Neutrophil (primary cell): ENCODE results near the gene FKBP10.
"Not testable (repeated sequence)": the region's sequence is repeated elsewhere in the genome, so short reads cannot be mapped to it uniquely, and the experiment has no call there.

Experiments
- H3K27ac ChIP-seq: fragments of 200-600 bp; sonication (generic); 2 replicates; pipeline ENCODE4 v1.5.1; 2016; ENCODE audit warnings: mild to moderate bottlenecking, moderate library complexity
- H3K27me3 ChIP-seq: fragments of 200-600 bp; sonication (generic); 2 replicates; pipeline ENCODE4 v1.6.0; 2016; ENCODE audit warnings: mild to moderate bottlenecking
- H3K36me3 ChIP-seq: fragments of 200-600 bp; sonication (generic); 2 replicates; pipeline ENCODE4 v1.5.1; 2017
- H3K4me1 ChIP-seq, 2 experiments: fragments of 200-600 bp in 1 of 2; sonication (generic) in 1 of 2; 1 replicate in 1 of 2; 2 replicates in 1 of 2; pipeline versions ENCODE4 v1.5.1 to v1.6.1; 2013 to 2016; ENCODE audit warnings: low read depth in 1 of 2, low read length in 1 of 2, mild to moderate bottlenecking in 1 of 2, moderate library complexity in 1 of 2; ENCODE audit not compliant: control insufficient read depth in 1 of 2, insufficient read depth in 1 of 2
- H3K4me3 ChIP-seq, 2 experiments: fragments of 200-600 bp in 1 of 2; sonication (generic) in 1 of 2; 1 replicate in 1 of 2; 2 replicates in 1 of 2; pipeline ENCODE4 v1.5.1; 2013 to 2016; ENCODE audit warnings: low read depth in 1 of 2, low read length in 1 of 2, mild to moderate bottlenecking in 1 of 2, moderate library complexity in 1 of 2
- H3K9me3 ChIP-seq: fragments of 200-600 bp; sonication (generic); 2 replicates; pipeline ENCODE4 v1.5.1; 2016
- CTCF ChIP-seq: fragments of 200-600 bp; sonication (generic); IDR thresholded peaks from 2 replicates; pipeline ENCODE4 v1.5.1; 2016; ENCODE audit warnings: antibody characterized with exemption

The FKBP10 gene

GRCh38 chr17:41849251-41849990 lies 36.6 kb downstream of the FKBP10 start:
- no peaks in the 10 kb centered on the region for H3K9me3 ChIP-seq
- no peaks in the 10 kb centered on the region for H3K4me1 ChIP-seq
- no peak overlapping the region for H3K27ac ChIP-seq
- H3K36me3 ChIP-seq: peaks cover 21% of the 10 kb centered on the region
- H3K4me3 ChIP-seq: no peak overlapping the region
- no peaks in the 10 kb centered on the region for H3K27me3 ChIP-seq
- no peak for TF ChIP-seq CTCF

DNA sequence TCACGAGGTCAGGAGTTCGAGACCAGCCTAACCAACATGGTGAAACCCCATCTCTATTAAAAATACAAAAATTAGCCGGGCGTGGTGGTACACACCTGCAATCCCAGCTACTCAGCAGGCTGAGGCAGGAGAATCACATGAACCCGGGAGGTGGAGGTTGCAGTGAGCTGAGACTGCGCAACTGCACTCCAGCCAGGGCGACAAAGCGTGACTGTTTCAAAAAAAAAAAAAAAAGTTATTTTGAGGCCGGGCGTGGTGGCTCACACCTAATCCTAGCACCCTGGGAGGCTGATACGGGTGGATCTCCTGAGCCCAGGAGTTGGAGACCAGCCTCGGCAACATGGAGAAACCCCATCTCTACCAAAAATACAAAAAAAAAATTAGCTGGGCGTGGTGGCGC lies 38.6 kb downstream of the FKBP10 start:
- not testable (repeated sequence) for H3K27me3 ChIP-seq, H3K4me3 ChIP-seq, H3K9me3 ChIP-seq, H3K27ac ChIP-seq, H3K4me1 ChIP-seq
- peaks cover 28% of the 10 kb centered on the region for H3K36me3 ChIP-seq

DNA sequence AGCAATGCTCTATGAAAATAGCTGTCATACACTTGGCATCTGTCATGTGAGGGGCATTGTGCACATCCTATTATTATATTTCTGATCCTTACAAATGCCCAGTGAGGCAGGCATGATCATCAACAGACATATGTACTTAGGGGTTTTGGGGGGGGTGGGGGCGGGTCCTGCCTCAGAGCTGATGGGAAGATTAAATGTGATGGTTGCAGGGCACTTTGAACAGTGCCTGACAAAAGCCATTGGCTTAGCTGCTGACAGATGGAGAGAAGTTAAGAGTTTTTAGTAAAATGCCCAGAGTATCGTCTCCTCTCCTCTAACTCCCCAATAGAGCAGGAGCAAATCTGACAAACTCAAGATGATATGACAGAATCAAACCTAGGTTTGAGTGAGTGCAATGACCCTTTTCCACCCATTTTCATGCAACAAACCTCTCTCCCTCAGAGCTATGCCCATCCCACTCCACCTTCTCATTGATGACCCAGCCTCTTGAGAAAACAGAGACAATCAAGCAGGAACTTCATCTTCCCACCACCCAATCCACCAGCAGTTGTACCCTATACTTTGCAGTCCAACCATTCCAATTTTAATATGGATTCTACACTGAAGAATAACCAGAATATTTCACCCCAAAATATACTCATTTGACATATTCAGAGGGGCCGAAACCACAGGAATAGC lies 47.6 kb downstream of the FKBP10 start:
- peaks cover 17% of the 10 kb centered on the region in 2 experiments for H3K4me1 ChIP-seq

DNA sequence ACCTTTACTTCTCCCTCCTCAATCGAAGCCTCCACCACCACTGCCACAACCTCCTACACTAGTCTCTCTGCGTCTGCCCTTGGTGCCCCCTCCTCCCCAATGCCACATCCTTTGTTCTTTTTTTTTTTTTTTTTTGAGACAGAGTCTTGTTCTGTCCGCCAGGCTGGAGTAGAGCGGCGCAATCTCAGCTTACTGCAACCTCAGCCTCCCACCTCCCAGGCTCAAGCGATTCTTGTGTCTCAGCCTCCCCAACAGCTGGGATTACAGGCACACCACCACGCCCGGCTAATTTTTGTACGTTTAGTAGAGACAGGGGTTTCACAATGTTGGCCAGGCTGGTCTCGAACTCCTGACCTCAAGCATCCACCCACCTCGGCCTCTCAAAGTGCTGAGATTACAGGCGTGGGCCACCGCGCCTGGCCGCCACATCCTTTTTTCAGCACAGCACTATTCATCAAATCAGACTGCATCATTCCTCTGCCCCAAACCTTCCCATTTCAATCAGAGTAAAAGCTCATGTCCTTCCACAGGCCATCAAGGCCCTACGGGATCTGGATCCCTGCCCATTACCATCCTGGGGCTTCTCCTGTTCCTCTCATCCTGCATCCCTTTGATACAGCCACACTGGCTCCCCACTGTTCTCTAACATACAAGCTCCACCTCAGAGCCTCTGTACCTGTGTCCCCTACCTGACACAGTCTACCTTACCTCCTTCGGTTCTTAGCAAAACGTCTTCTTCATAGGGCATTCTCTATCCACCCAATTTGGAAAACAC lies 50.5 kb downstream of the FKBP10 start:
- H3K9me3 ChIP-seq: no peaks in the 10 kb centered on the region
- no peak for TF ChIP-seq CTCF
- no peaks in the 10 kb centered on the region for H3K27me3 ChIP-seq
- no peak overlapping the region for H3K4me3 ChIP-seq
- peaks cover 19 to 20% of the 10 kb centered on the region in 2 experiments for H3K4me1 ChIP-seq
- H3K27ac ChIP-seq: no peak overlapping the region
- H3K36me3 ChIP-seq: peaks cover 6% of the 10 kb centered on the region

More for the DNA sequence above, 47.6 kb downstream of the FKBP10 start:
- H3K27ac ChIP-seq: no peak overlapping the region
- no peak for TF ChIP-seq CTCF
- no peaks in the 10 kb centered on the region for H3K36me3 ChIP-seq
- H3K9me3 ChIP-seq: no peaks in the 10 kb centered on the region
- no peaks in the 10 kb centered on the region for H3K27me3 ChIP-seq
- no peak overlapping the region for H3K4me3 ChIP-seq

- TF ChIP-seq CTCF: no peak
- H3K27ac ChIP-seq: peak overlapping the region; percentile 79
- peak overlapping the region; percentile 81 to 89 for H3K4me3 ChIP-seq
- H3K4me1 ChIP-seq: peaks cover 19 to 20% of the 10 kb centered on the region in 2 experiments
- no peaks in the 10 kb centered on the region for H3K9me3 ChIP-seq
- no peaks in the 10 kb centered on the region for H3K27me3 ChIP-seq
- peaks cover 15% of the 10 kb centered on the region for H3K36me3 ChIP-seq
Measured at GRCh38 chr17:41864498-41864835, 51.7 kb downstream of the FKBP10 start.
